BLaER1 treated with 17β-estradiol and CSF1 and Interleukin-3, amounts not matched to agents 10 nM and 100 nM (cell line): ENCODE data around the gene CEMIP2.

Experiments used
- H3K27ac ChIP-seq, 11 experiments: shearing (Covaris generic); formaldehyde crosslinking; 2 replicates each; pipeline ENCODE4 v1.8.1; 2022
- H3K27me3 ChIP-seq, 11 experiments: shearing (Covaris generic); formaldehyde crosslinking; 2 replicates each; pipeline ENCODE4 v1.8.1; 2022
- H3K36me3 ChIP-seq, 11 experiments: shearing (Covaris generic); formaldehyde crosslinking; 2 replicates each; pipeline ENCODE4 v1.8.1; 2022
- H3K4me1 ChIP-seq, 10 experiments: shearing (Covaris generic); formaldehyde crosslinking; 2 replicates each; pipeline ENCODE4 v1.8.1; 2022
- H3K4me2 ChIP-seq, 11 experiments: shearing (Covaris generic); formaldehyde crosslinking; 2 replicates each; pipeline ENCODE4 v1.8.1; 2022
- H3K4me3 ChIP-seq, 10 experiments: shearing (Covaris generic); formaldehyde crosslinking; 2 replicates each; pipeline ENCODE4 v1.8.1; 2022
- H3K9ac ChIP-seq, 11 experiments: shearing (Covaris generic); formaldehyde crosslinking; 2 replicates each; pipeline ENCODE4 v1.8.1; 2022
- H3K9me3 ChIP-seq, 11 experiments: shearing (Covaris generic); formaldehyde crosslinking; replicated peaks in 1 of 11; 2 replicates each; pipeline ENCODE4 v1.8.1; 2022
- H4K20me1 ChIP-seq, 11 experiments: shearing (Covaris generic); formaldehyde crosslinking; 2 replicates each; pipeline ENCODE4 v1.8.1; 2022
- Cebpa-rat ChIP-seq, 11 experiments: shearing (Covaris generic); IDR thresholded peaks; 2 replicates each; pipeline ENCODE4 v1.8.1; 2022

CEMIP2 gene

DNA sequence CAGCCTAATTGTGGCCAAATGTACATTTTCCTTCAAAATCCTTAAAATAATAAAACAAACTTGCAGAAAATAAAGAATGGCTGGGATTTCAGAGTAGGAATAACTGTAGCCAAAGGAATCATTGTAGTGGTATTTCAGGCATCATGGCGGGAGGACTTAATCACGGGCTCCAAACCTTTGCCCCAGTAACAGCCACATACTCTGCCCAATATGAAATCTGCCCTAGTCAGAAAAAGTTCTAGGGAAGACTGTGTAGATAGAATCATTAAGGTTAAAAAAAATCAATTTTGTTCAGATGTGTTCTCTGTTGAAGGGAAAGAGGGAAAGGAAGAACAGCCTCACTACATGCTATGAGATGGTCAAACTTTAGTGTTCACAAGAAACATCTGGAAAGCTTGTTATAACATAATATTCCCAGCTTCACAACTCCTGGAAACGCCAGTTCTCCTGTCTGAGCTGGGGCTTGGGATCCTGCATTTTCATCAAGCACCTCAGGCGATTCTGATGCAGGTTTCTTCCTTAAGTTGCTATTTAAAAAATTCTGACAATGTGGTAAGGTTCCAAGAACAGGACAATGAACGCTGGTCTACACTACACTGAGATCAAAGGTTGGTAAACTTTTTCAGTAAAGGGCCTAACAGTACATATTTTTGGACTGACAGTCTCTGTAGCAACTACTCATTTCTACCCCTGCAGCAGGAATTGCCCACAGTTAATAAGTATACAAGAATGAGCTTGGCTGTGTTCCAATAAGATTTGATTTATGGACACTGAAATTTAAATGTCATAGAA lies 87.9 kb downstream of the CEMIP2 start:
- Histone ChIP-seq H3K27me3 (no peaks in the 10 kb centered on the region), H3K9me3 (peaks cover 0 to 12% (median 6%) of the 10 kb centered on the region in 11 experiments; a peak in 7 of 22 replicates), H3K4me1 (peaks cover 56 to 95% (median 61%) of the 10 kb centered on the region in 10 experiments), H3K9ac (no peak overlapping the region), H4K20me1 (no peaks in the 10 kb centered on the region), H3K36me3 (peaks cover 0 to 7% (median 0%) of the 10 kb centered on the region in 11 experiments; a peak in 3 of 22 replicates), H3K27ac (peak overlapping the region in 1 of 11 experiments; percentile 18; a peak in 1 of 22 replicates), H3K4me2 (peak overlapping the region; percentile 13 to 71 (median 45); a peak in 19 of 22 replicates), H3K4me3 (no peak overlapping the region)
- no peak for TF ChIP-seq Cebpa-rat (IDR thresholded peaks at IDR 0.05)

- Histone ChIP-seq H3K27ac (peak overlapping the region in 2 of 11 experiments; percentile 58 to 72; a peak in 2 of 22 replicates), H3K4me1 (peaks cover 44 to 88% (median 49%) of the 10 kb centered on the region in 10 experiments), H3K36me3 (peaks cover 0 to 7% (median 0%) of the 10 kb centered on the region in 11 experiments; a peak in 1 of 22 replicates), H3K4me3 (no peak overlapping the region), H3K9ac (peak overlapping the region in 1 of 11 experiments; percentile 69; a peak in 1 of 22 replicates), H4K20me1 (no peaks in the 10 kb centered on the region), H3K9me3 (peaks cover 0 to 16% (median 6%) of the 10 kb centered on the region in 11 experiments; a peak in 7 of 22 replicates), H3K4me2 (peak overlapping the region in 2 of 11 experiments; percentile 63 to 79; a peak in 3 of 22 replicates), H3K27me3 (no peaks in the 10 kb centered on the region)
- no peak for TF ChIP-seq Cebpa-rat (IDR thresholded peaks at IDR 0.05)
Measured at GRCh38 chr9:71678999-71679398, 89.3 kb downstream of the CEMIP2 start.

- Histone ChIP-seq H3K27me3 (no peaks in the 10 kb centered on the region), H3K4me2 (peak overlapping the region in 6 of 11 experiments; percentile 40 to 79 (median 59); a peak in 10 of 22 replicates), H3K4me3 (no peak overlapping the region), H3K36me3 (no peaks in the 10 kb centered on the region), H4K20me1 (no peaks in the 10 kb centered on the region), H3K9ac (peak overlapping the region in 1 of 11 experiments; percentile 69; a peak in 2 of 22 replicates), H3K27ac (peak overlapping the region in 2 of 11 experiments; percentile 58 to 72; a peak in 2 of 22 replicates), H3K9me3 (peaks cover 0 to 16% (median 6%) of the 10 kb centered on the region in 11 experiments; a peak in 7 of 22 replicates), H3K4me1 (peaks cover 36 to 85% (median 42%) of the 10 kb centered on the region in 10 experiments)
- no peak for TF ChIP-seq Cebpa-rat (IDR thresholded peaks at IDR 0.05)
Measured at GRCh38 chr9:71677209-71677608, 91.1 kb downstream of the CEMIP2 start.

- H3K9ac ChIP-seq, result no peak overlapping the region
Measured at GRCh38 chr9:71676460-71676859, 91.9 kb downstream of the CEMIP2 start.

GRCh38 chr9:71675857-71676165 lies 92.5 kb downstream of the CEMIP2 start:
- H3K36me3 ChIP-seq, result no peaks in the 10 kb centered on the region
- no peak for TF ChIP-seq Cebpa-rat (IDR thresholded peaks at IDR 0.05)
- no peak overlapping the region; a peak in 1 of 22 replicates for H3K27ac ChIP-seq
- no peak overlapping the region for H3K4me3 ChIP-seq
- no peaks in the 10 kb centered on the region for H4K20me1 ChIP-seq
- peaks cover 0 to 16% (median 6%) of the 10 kb centered on the region in 11 experiments; a peak in 7 of 22 replicates for H3K9me3 ChIP-seq
- H3K9ac ChIP-seq, result no peak overlapping the region
- peak overlapping the region in 9 of 11 experiments; percentile 7 to 43 (median 28); a peak in 13 of 22 replicates for H3K4me2 ChIP-seq
- H3K27me3 ChIP-seq, result no peaks in the 10 kb centered on the region
- H3K4me1 ChIP-seq, result peaks cover 22 to 85% (median 29%) of the 10 kb centered on the region in 10 experiments

More at GRCh38 chr9:71676460-71676859, 91.9 kb downstream of the CEMIP2 start:
- Histone ChIP-seq H3K4me2 (peak overlapping the region in 2 of 11 experiments; percentile 35 to 38; a peak in 3 of 22 replicates), H3K9me3 (peaks cover 0 to 16% (median 6%) of the 10 kb centered on the region in 11 experiments; a peak in 7 of 22 replicates), H4K20me1 (no peaks in the 10 kb centered on the region), H3K36me3 (no peaks in the 10 kb centered on the region), H3K27me3 (no peaks in the 10 kb centered on the region), H3K4me1 (peaks cover 28 to 85% (median 35%) of the 10 kb centered on the region in 10 experiments), H3K27ac (no peak overlapping the region; a peak in 1 of 22 replicates), H3K4me3 (no peak overlapping the region)
- no peak for TF ChIP-seq Cebpa-rat (IDR thresholded peaks at IDR 0.05)

GRCh38 chr9:71675105-71675856 lies 93.0 kb downstream of the CEMIP2 start:
- Histone ChIP-seq H3K9me3 (peaks cover 0 to 16% (median 6%) of the 10 kb centered on the region in 11 experiments; a peak in 7 of 22 replicates), H3K27me3 (no peaks in the 10 kb centered on the region), H4K20me1 (no peaks in the 10 kb centered on the region), H3K4me2 (peak overlapping the region in 9 of 11 experiments; percentile 7 to 43 (median 28); a peak in 14 of 22 replicates), H3K4me1 (peaks cover 17 to 84% (median 24%) of the 10 kb centered on the region in 10 experiments), H3K27ac (no peak overlapping the region; a peak in 2 of 22 replicates), H3K4me3 (no peak overlapping the region), H3K9ac (no peak overlapping the region), H3K36me3 (no peaks in the 10 kb centered on the region)
- no peak for TF ChIP-seq Cebpa-rat (IDR thresholded peaks at IDR 0.05)

DNA sequence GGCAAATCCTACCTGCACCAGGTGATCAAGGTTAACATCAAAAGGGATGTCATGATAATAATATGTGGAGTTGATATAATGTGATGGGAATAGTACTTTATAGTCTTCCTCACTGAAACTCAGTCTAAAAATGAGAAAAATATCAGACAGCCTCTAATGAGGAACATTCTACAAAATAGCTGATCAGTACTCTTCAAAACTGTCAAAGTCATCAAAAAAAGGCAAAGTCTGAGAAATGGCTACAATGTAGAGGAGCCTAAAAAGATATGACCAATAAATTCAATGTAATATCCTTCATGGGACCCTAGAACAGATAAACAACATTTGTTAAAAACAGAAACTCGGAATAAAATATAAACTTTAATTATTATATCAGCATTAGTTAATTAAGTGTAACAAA lies 95.7 kb downstream of the CEMIP2 start:
- no peak overlapping the region for H3K9ac ChIP-seq
- H3K9me3 ChIP-seq, result peaks cover 0 to 16% (median 6%) of the 10 kb centered on the region in 11 experiments; a peak in 7 of 22 replicates
- peaks cover 3 to 66% (median 10%) of the 10 kb centered on the region in 10 experiments; a peak in 15 of 20 replicates for H3K4me1 ChIP-seq
- peak overlapping the region in 1 of 11 experiments; percentile 38; a peak in 2 of 22 replicates for H3K27ac ChIP-seq
- no peak overlapping the region for H3K4me3 ChIP-seq
- peak overlapping the region in 2 of 11 experiments; percentile 71 to 78; a peak in 4 of 22 replicates for H3K4me2 ChIP-seq
- no peaks in the 10 kb centered on the region for H3K27me3 ChIP-seq
- H3K36me3 ChIP-seq, result no peaks in the 10 kb centered on the region
- TF ChIP-seq Cebpa-rat (IDR thresholded peaks at IDR 0.05), result no peak
- H4K20me1 ChIP-seq, result no peaks in the 10 kb centered on the region

DNA sequence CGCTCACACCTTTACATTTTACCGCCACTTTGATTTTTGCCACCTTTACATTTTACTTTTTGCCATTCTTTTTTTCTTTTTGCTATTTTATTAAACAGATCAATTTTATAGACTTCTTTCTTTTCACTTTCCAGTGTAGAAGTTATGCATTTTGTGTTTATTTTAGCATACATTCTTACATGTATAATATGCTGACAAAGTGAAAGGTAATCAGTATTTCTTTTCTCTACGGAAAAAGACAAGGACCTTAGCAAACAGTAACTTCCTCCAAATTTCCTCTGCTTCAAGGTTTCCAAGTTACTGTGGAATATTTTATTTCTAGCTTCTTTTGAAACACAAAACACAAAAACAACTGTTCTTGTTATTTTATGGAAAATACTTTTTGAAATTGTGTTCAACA lies 97.0 kb downstream of the CEMIP2 start:
- Histone ChIP-seq H3K4me3 (no peak overlapping the region), H3K27me3 (no peaks in the 10 kb centered on the region), H3K9ac (no peak overlapping the region), H3K36me3 (no peaks in the 10 kb centered on the region), H3K4me2 (peak overlapping the region in 2 of 11 experiments; percentile 71 to 78; a peak in 4 of 22 replicates), H3K9me3 (peaks cover 0 to 13% (median 4%) of the 10 kb centered on the region in 11 experiments; a peak in 7 of 22 replicates), H3K4me1 (peaks cover 0 to 64% (median 8%) of the 10 kb centered on the region in 10 experiments; a peak in 13 of 20 replicates), H3K27ac (peak overlapping the region in 2 of 11 experiments; percentile 38 to 52; a peak in 1 of 22 replicates), H4K20me1 (no peaks in the 10 kb centered on the region)
- no peak for TF ChIP-seq Cebpa-rat (IDR thresholded peaks at IDR 0.05)
